Measurements from ENCODE around the gene RNF215.

DNA sequence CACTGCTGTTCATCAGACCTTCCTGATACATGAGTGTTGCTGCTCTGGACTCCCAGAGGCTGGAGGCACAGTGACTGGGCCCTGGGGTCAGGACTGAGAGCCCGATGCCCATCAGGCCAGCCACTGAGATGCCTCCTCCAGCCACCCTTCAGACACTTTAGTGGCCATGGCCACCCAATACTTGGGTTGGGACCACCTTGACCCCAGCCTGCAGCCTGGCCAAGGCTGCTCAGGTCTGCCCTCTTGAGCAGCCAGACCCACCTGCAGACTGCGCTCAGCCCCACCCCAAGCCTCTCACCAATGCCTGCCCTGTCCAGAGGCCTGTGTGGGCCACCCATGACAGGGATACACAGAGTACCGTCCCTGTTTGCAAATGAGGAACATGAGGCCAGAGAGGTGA lies 4.2 kb downstream of the RNF215 start:
- TF ChIP-seq, protein P1, sequence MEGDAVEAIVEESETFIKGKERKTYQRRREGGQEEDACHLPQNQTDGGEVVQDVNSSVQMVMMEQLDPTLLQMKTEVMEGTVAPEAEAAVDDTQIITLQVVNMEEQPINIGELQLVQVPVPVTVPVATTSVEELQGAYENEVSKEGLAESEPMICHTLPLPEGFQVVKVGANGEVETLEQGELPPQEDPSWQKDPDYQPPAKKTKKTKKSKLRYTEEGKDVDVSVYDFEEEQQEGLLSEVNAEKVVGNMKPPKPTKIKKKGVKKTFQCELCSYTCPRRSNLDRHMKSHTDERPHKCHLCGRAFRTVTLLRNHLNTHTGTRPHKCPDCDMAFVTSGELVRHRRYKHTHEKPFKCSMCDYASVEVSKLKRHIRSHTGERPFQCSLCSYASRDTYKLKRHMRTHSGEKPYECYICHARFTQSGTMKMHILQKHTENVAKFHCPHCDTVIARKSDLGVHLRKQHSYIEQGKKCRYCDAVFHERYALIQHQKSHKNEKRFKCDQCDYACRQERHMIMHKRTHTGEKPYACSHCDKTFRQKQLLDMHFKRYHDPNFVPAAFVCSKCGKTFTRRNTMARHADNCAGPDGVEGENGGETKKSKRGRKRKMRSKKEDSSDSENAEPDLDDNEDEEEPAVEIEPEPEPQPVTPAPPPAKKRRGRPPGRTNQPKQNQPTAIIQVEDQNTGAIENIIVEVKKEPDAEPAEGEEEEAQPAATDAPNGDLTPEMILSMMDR (IDR thresholded peaks at IDR 0.05): no peak
- TF ChIP-seq EZH2phosphoT487 (IDR thresholded peaks at IDR 0.05) (no peak), EZH2 (IDR thresholded peaks at IDR 0.05) (no peak)

All from neural progenitor cell (in vitro differentiated cells).